Thyroid gland (tissue), 4 donors: ENCODE measurements around the gene SRD5A3.

ENCODE experiments used
- CTCF ChIP-seq, 6 experiments: fragments of 200-600 bp in 3 of 6; fragments of 450-650 bp in 3 of 6; sonication (generic) in 3 of 6; IDR thresholded peaks; one replicate each; pipeline ENCODE4 v1.5.1; 2016 to 2019; ENCODE audit warnings: antibody characterized with exemption in 6 of 6, mild to moderate bottlenecking in 2 of 6, inconsistent platforms in 1 of 6, moderate library complexity in 1 of 6
- POLR2A ChIP-seq, 2 donors: fragments of 450-650 bp; IDR thresholded peaks; one replicate each; pipeline ENCODE4 v1.6.1; 2017; ENCODE audit warnings: antibody characterized with exemption in 2 of 2, mild to moderate bottlenecking in 2 of 2, moderate library complexity in 1 of 2

DNA sequence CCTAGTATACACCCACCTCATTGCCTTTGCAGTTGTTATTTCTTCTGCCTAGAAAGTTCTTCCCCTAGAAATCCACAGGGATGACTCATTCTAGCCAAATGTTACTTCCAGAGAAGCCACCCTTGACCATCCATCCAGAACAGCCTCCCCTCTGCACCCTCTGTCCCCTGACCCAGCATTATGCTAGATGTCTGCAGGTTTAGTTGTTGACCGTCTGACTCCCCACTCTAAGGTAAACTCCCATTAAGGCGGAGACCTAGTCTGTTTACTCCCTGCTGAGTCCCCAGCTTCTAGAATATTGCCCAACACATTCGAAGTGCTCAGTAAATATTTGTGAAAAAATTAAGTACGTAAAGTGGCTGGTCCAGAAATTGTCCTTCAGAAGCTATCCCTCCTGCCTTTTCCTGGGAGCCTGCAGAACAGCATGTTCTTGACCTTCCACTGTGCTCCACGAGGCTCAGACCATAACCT lies 11.0 kb downstream of the SRD5A3 start:
- TF ChIP-seq CTCF (IDR thresholded peaks at IDR 0.05) (no peak), POLR2A (IDR thresholded peaks at IDR 0.05) (no peak)
